Measurements from ENCODE around the gene ILDR1. TPM values are rescaled to one million over a fixed set of nuclear protein-coding genes. Genes with fewer than 3 reads are reported as not detected.

ILDR1 gene
- total RNA-seq, 1 experiment from 2014 or later, result 1.1 TPM

- DNase-seq, result no peak
- Histone ChIP-seq H3K4me3 (ENCODE audit: insufficient read depth, low read depth, low read length) (no peak overlapping the region), H3K36me3 (replicated peaks; ENCODE audit: control insufficient read depth, insufficient read depth, low read length) (no peaks in the 10 kb centered on the region), H3K27me3 (ENCODE audit: control insufficient read depth, insufficient read depth, low read length) (no peaks in the 10 kb centered on the region)
Observed at GRCh38 chr3:121992601-121993560, 29.2 kb downstream of the ILDR1 start.

GRCh38 chr3:121989943-121990342 is 32.1 kb downstream of the ILDR1 start:
- H3K27me3 ChIP-seq (ENCODE audit: control insufficient read depth, insufficient read depth, low read length), result no peaks in the 10 kb centered on the region
- H3K36me3 ChIP-seq (replicated peaks; ENCODE audit: control insufficient read depth, insufficient read depth, low read length), result no peaks in the 10 kb centered on the region
- no peak overlapping the region for H3K4me3 ChIP-seq (ENCODE audit: insufficient read depth, low read depth, low read length)
- DNase-seq, result no peak

- no peak for DNase-seq
- Histone ChIP-seq H3K36me3 (replicated peaks; ENCODE audit: control insufficient read depth, insufficient read depth, low read length) (no peaks in the 10 kb centered on the region), H3K27me3 (ENCODE audit: control insufficient read depth, insufficient read depth, low read length) (no peaks in the 10 kb centered on the region), H3K4me3 (ENCODE audit: insufficient read depth, low read depth, low read length) (no peak overlapping the region)
Observed at GRCh38 chr3:121988146-121988545, 33.9 kb downstream of the ILDR1 start.

- DNase-seq, result no peak
- Histone ChIP-seq H3K27me3 (ENCODE audit: control insufficient read depth, insufficient read depth, low read length) (no peaks in the 10 kb centered on the region), H3K4me3 (ENCODE audit: insufficient read depth, low read depth, low read length) (no peak overlapping the region), H3K36me3 (replicated peaks; ENCODE audit: control insufficient read depth, insufficient read depth, low read length) (no peaks in the 10 kb centered on the region)
Observed at GRCh38 chr3:121985846-121986245, 36.2 kb downstream of the ILDR1 start.

DNA sequence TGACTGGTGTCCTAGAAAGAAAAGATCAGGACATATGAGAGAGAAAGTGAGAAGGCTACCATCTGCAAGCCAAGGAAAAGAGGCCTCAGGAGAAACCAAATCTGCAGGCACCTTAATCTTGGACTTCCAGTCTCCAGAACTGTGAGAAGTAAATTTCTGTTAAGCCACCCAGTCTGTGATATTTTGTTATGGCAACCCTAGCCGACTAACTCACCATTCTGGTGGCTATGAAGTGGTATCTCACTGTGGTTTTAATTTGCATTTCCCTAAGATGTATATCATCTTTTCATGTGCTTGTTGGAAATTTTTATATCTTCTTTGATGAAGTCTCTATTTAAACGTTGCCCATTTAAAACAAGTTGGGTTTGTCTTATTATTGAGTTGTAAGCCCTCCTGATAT is 40.6 kb downstream of the ILDR1 start:
- no peak for DNase-seq
- no peak overlapping the region for H3K4me3 ChIP-seq (ENCODE audit: insufficient read depth, low read depth, low read length)
- H3K36me3 ChIP-seq (replicated peaks; ENCODE audit: control insufficient read depth, insufficient read depth, low read length), result no peaks in the 10 kb centered on the region
- no peaks in the 10 kb centered on the region for H3K27me3 ChIP-seq (ENCODE audit: control insufficient read depth, insufficient read depth, low read length)

DNA sequence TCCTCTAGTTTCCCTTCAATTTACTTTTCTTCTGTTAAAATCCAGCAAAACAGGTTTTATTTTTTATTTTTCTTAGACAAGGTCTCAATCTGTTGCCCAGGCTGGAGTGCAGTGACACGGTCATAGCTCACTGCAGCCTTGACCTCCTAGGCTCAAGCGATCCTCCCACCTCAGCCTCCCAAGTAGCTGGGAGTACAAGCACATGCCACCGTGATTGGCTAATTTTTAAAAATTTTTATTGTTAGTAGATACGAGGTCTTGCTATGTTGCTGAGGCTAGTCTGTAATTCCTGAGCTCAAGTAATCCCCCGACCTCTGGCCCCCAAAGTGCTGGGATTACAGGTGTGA is 41.6 kb downstream of the ILDR1 start:
- no peaks in the 10 kb centered on the region for H3K27me3 ChIP-seq (ENCODE audit: control insufficient read depth, insufficient read depth, low read length)
- DNase-seq, result no peak
- H3K36me3 ChIP-seq (replicated peaks; ENCODE audit: control insufficient read depth, insufficient read depth, low read length), result no peaks in the 10 kb centered on the region
- H3K4me3 ChIP-seq (ENCODE audit: insufficient read depth, low read depth, low read length), result no peak overlapping the region

DNA sequence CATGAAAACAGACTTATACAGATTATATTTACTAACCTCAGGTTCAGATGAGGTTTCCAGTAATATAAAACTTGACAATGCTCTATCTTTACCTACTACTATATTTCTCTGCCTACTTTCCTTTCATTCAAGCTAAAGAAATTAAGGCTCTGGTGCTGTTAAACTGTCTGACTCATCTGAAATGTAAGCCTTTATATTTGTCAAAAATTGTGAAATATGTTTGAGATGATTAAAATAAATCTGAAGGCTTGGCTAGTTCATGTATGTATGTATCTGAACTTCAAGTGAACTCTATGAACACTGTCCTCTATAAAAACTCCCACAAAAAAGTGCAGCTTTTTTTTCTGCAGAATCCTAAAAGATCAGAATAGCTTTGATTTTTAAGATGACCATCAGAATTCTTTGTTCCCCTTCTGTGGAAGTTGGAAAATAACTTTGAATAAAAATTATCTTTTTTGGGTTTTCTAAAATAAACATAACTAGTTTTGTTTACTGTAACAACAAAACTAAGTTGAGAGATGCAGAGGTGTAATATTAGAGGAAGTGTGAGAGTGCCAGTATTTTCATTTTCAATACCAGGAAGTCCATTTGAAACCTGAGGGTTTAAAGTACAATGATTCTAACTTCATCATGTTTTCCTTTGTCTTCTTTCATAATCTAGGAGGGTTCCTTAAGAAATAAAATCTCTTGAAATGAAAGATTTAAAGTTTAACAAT is 42.2 kb downstream of the ILDR1 start:
- Histone ChIP-seq H3K27me3 (ENCODE audit: control insufficient read depth, insufficient read depth, low read length) (no peaks in the 10 kb centered on the region), H3K36me3 (replicated peaks; ENCODE audit: control insufficient read depth, insufficient read depth, low read length) (no peaks in the 10 kb centered on the region), H3K4me3 (ENCODE audit: insufficient read depth, low read depth, low read length) (no peak overlapping the region)
- no peak for DNase-seq

DNA sequence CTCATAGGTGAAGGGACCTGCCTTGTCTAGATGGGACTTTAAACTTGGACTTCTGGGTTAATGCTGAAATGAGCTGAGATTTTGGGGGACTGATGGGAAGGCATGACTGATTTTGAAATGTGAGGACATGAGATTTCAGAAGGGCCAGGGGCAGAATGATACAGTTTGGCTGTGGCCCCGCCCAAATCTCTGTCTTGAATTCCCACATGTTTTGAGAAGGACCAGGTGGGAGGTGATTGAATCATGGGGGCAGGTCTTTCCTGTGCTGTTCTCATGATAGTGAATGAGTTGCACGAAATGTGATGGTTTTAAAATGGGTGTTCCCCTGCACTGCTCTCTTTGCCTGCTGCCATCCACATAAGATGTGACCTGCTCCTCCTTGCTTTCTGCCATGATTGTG is 42.8 kb downstream of the ILDR1 start:
- no peak for DNase-seq
- no peak overlapping the region for H3K4me3 ChIP-seq (ENCODE audit: insufficient read depth, low read depth, low read length)
- H3K36me3 ChIP-seq (replicated peaks; ENCODE audit: control insufficient read depth, insufficient read depth, low read length), result no peaks in the 10 kb centered on the region
- no peaks in the 10 kb centered on the region for H3K27me3 ChIP-seq (ENCODE audit: control insufficient read depth, insufficient read depth, low read length)

GRCh38 chr3:121976727-121977126 is 45.3 kb downstream of the ILDR1 start:
- Histone ChIP-seq H3K4me3 (ENCODE audit: insufficient read depth, low read depth, low read length) (no peak overlapping the region), H3K36me3 (replicated peaks; ENCODE audit: control insufficient read depth, insufficient read depth, low read length) (no peaks in the 10 kb centered on the region), H3K27me3 (ENCODE audit: control insufficient read depth, insufficient read depth, low read length) (no peaks in the 10 kb centered on the region)
- DNase-seq, result no peak

DNA sequence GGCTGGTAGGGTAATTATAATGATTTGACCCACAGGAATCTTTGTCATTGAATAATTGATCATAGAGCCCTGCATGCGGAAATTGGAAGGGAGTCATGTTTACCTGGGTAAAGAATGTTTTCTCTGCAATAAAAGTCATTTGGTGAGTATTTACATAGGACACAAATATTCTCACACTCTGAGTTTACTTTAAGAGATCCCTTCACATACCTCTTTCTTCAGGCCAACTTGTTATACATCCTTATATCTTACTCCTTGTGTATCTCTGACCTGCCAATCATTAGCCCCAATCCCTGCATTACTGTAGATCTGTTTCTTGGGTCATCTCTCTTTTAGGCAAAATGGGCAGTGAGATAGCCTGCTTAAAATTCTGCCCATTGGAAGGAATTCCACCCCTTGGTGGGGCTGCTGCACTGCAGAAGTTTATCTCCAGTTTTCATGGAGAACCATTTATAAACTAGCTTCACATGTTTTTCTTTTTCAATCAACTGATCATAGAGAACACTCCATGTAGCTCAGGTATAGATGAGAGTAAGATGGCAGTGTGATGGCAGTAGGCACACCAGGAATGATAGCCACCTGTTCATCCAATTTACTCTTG is 46.2 kb downstream of the ILDR1 start:
- Histone ChIP-seq H3K27me3 (ENCODE audit: control insufficient read depth, insufficient read depth, low read length) (no peaks in the 10 kb centered on the region), H3K4me3 (ENCODE audit: insufficient read depth, low read depth, low read length) (no peak overlapping the region), H3K36me3 (replicated peaks; ENCODE audit: control insufficient read depth, insufficient read depth, low read length) (no peaks in the 10 kb centered on the region)
- DNase-seq, result no peak

DNA sequence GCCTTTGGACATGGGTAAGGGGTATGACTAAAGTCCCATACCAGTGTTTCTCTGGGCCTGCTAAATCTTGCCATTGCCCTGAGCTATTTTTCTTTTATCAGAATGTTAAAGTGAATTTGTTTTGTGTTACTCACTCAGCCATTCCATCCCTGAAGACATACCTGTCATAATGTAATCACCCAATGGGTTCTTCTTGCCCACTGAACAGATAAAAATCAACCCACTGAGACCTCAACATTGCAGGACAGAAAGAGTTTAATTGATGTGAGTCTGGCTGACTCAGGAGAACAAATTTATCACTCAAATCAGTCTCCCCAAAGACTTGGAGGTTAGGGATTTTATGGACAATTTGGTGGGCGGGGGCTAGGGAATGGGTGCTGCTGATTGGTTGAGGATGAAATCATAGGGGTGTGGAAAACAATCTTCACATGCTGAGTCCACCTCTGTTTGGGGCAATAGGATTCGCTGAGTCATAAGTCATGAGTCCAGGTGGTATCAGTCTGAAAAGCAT is 47.4 kb downstream of the ILDR1 start:
- H3K4me3 ChIP-seq (ENCODE audit: insufficient read depth, low read depth, low read length), result no peak overlapping the region
- no peak for DNase-seq
- no peaks in the 10 kb centered on the region for H3K36me3 ChIP-seq (replicated peaks; ENCODE audit: control insufficient read depth, insufficient read depth, low read length)
- no peaks in the 10 kb centered on the region for H3K27me3 ChIP-seq (ENCODE audit: control insufficient read depth, insufficient read depth, low read length)

- DNase-seq, result no peak
- Histone ChIP-seq H3K36me3 (replicated peaks; ENCODE audit: control insufficient read depth, insufficient read depth, low read length) (no peaks in the 10 kb centered on the region), H3K27me3 (ENCODE audit: control insufficient read depth, insufficient read depth, low read length) (no peaks in the 10 kb centered on the region), H3K4me3 (ENCODE audit: insufficient read depth, low read depth, low read length) (no peak overlapping the region)
Observed at GRCh38 chr3:121970047-121970446, 52.0 kb downstream of the ILDR1 start.

DNA sequence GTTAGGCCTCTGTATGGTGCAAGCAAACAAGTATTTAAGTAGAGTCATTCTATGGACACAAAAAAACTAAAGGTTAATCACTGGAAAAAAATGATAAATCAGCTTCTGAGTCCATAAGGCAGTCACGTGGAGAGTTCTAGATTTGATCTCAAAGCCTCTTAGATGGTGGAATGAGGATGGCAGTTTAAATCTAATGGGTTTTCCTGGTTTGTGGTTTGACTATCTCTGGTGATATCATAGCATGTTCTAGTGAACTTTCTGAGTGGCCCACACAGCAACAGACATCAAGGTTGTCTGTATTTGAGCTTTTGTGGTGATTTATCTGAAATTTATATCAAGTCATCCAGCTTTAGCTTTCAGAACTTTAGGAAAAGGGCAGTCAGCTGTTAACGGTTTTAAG is 52.4 kb downstream of the ILDR1 start:
- Histone ChIP-seq H3K4me3 (ENCODE audit: insufficient read depth, low read depth, low read length) (no peak overlapping the region), H3K36me3 (replicated peaks; ENCODE audit: control insufficient read depth, insufficient read depth, low read length) (no peaks in the 10 kb centered on the region), H3K27me3 (ENCODE audit: control insufficient read depth, insufficient read depth, low read length) (no peaks in the 10 kb centered on the region)
- DNase-seq, result no peak

GRCh38 chr3:121963608-121964007 is 58.4 kb downstream of the ILDR1 start:
- Histone ChIP-seq H3K4me3 (ENCODE audit: insufficient read depth, low read depth, low read length) (no peak overlapping the region), H3K27me3 (ENCODE audit: control insufficient read depth, insufficient read depth, low read length) (no peaks in the 10 kb centered on the region), H3K36me3 (replicated peaks; ENCODE audit: control insufficient read depth, insufficient read depth, low read length) (no peaks in the 10 kb centered on the region)
- no peak for DNase-seq

DNA sequence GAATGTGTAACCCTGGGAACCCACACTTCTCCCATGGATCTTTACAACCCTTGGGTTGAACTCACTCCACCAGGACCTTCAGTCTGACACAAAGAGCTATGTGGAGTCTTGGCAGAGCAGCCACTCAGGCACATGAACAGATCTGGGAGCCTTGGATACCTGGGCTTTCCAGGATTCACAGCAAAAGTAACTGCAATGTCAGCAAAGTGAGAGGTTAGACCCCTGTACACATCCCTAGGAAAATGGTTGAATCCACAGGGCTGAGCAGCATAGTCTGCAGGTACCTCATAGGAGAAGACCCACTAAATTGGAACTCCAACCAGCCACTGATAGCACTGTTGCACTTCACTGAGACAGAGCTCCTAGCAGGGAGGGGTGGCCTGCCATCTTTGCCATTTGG is 59.6 kb downstream of the ILDR1 start:
- Histone ChIP-seq H3K36me3 (replicated peaks; ENCODE audit: control insufficient read depth, insufficient read depth, low read length) (no peaks in the 10 kb centered on the region), H3K27me3 (ENCODE audit: control insufficient read depth, insufficient read depth, low read length) (no peaks in the 10 kb centered on the region), H3K4me3 (ENCODE audit: insufficient read depth, low read depth, low read length) (no peak overlapping the region)
- DNase-seq, result no peak
